ENCODE results near the gene ADAM17. TPM values are rescaled to one million over a fixed set of nuclear protein-coding genes. Genes with fewer than 3 reads are reported as not detected.

Gene ADAM17
- polyA plus RNA-seq (2011; rRNA removed) (33.0 and 33.1 TPM in 2 replicates), polyA plus RNA-seq (2017; fragmentation: RNase III; extraction: RNeasy Plus Mini Kit Qiagen cat#74134 plus additional on column Dnase treatment) (36.0 to 39.1 TPM (median 38.1 TPM) in 3 replicates), polyA minus RNA-seq (2011; rRNA and poly(A)+ RNA removed) (29.7 and 30.1 TPM in 2 replicates)
- 11.7 and 11.8 TPM in 2 replicates for polyA plus RNA-seq (2012; cell fraction: cytosol; rRNA removed)
- polyA plus RNA-seq (2012; cell fraction: nucleus; rRNA removed), result 17.7 and 21.0 TPM in 2 replicates

DNA sequence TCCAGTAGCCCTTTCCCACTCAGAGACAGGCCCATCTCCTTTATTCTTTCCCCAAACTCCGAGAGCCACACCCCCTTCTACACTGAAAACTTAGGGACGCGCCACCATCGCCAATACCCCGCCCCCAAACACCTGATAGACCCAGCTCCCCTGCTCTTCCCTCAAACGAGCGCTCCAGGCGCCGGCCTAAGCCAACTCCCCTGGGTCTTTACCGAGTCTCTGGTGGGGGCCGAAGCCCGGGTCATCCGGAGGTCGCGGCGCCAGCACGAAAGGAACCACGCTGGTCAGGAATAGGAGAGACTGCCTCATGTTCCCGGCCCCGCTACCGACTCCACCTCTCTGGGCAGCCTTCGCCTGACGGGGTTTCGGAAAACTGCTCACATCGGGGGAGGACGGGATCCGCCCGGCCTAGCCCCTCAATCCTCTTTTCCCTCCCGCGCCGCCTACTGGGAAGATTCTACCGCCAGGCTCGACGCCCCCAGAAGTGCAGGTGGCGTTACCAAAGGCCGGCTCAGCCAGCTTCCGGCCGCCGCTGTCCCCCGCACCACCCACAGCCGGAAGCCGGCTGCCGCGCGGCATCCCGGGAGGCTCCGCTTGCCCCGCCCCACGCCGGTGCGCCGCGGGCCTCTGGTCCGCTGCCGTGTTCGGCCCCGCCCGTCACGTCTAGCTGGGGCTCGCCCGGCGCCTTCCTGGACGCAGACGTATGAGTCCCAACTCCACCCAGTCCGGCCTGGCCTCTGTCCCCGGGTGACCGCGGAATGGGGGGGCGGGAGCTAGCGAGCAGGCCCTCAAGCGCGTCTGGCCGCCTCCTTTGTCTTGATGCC lies at the start of gene ADAM17:
TSS of gene ADAM17 (minus strand) at position 534 of the 824 bp plus-strand sequence. CDS start at position 309, 225 bp downstream.
- Histone ChIP-seq H3K27ac (peak within 1 kb of the TSS; percentile 95 to 98), H3K4me1 (peaks cover 56% of the 10 kb centered on the region), H3K4me3 (peak within 1 kb of the TSS; percentile 78), H3K4me2 (peak within 1 kb of the TSS; percentile 87), H3K9me3 (no peaks in the 10 kb centered on the region)
- FAIRE-seq (no peak), ATAC-seq (peak; percentile 90 to 92), DNase-seq (ENCODE audit: low read depth in 1 of 2, low spot score in 1 of 2) (peak; percentile 84 to 98)
- WGBS (ENCODE audit: missing lambda C conversion rate), result 2% methylated on average over 35 of the region's 73 CpGs
- POLR2A ChIA-PET, result interaction anchor here (0.8 to 3.2 kb wide), 28 partner anchors 9 to 431 kb away, joined by 3 to 54 read pairs (median 6); partner anchors contain the start of genes ITGB1BP1, TAF1B and YWHAQ
- CTCF ChIA-PET, result interaction anchor here (0.6 to 5.8 kb wide), 35 partner anchors 8 to 413 kb away, joined by 3 to 47 read pairs (median 4); partner anchors contain the start of gene YWHAQ
- TF ChIP-seq HOXB5 (CRISPR knock-in tag; IDR thresholded peaks at IDR 0.05) (peak; percentile 49; the same call in 1 of the 2 replicates), EHF (CRISPR knock-in tag; IDR thresholded peaks at IDR 0.05) (no peak), MYC (IDR thresholded peaks at IDR 0.05; ENCODE audit: borderline replicate concordance, low read length) (peak; percentile 89), HDAC2 (IDR thresholded peaks at IDR 0.05) (no peak), SREBF2 (IDR thresholded peaks at IDR 0.05) (no peak), PHF8 (IDR thresholded peaks at IDR 0.05; ENCODE audit: borderline replicate concordance, low read depth) (peak; percentile 75), SMC3 (IDR thresholded peaks at IDR 0.05) (peak; percentile 64), NPAS2 (CRISPR knock-in tag; IDR thresholded peaks at IDR 0.05; ENCODE audit: borderline replicate concordance) (no peak), GATA3 (IDR thresholded peaks at IDR 0.05; ENCODE audit: borderline replicate concordance) (peak; percentile 32; the same call in 1 of the 2 replicates), HOXA7 (CRISPR knock-in tag; IDR thresholded peaks at IDR 0.05) (peak; percentile 58; the same call in 1 of the 2 replicates), NR3C1 (IDR thresholded peaks at IDR 0.05) (no peak), CHD4 (IDR thresholded peaks at IDR 0.05; ENCODE audit: borderline replicate concordance) (no peak), JUN (IDR thresholded peaks at IDR 0.05) (peak; percentile 91 to 96), RFX5 (IDR thresholded peaks at IDR 0.05) (no peak), RNF2 (IDR thresholded peaks at IDR 0.05; ENCODE audit: borderline replicate concordance, low read depth) (no peak), MAZ (IDR thresholded peaks at IDR 0.05; ENCODE audit: borderline replicate concordance, low read depth, low read length) (peak; percentile 83; the same call in 1 of the 2 replicates), MAX (IDR thresholded peaks at IDR 0.05) (peak; percentile 91), CHD2 (IDR thresholded peaks at IDR 0.05; ENCODE audit: low read length, partially characterized antibody) (no peak), REST (IDR thresholded peaks at IDR 0.05) (0 out of 2 replicates have a peak, but pooled peaks have one; percentile 28), FOSL2 (IDR thresholded peaks at IDR 0.05) (no peak), FOSL2 (CRISPR knock-in tag; IDR thresholded peaks at IDR 0.05) (peak; percentile 21; the same call in 1 of the 2 replicates), CEBPB (IDR thresholded peaks at IDR 0.05) (no peak), POLR2A (IDR thresholded peaks at IDR 0.05; ENCODE audit: low read length) (peak; percentile 87), NFE2L2 (conservative IDR thresholded peaks at IDR 0.05; ENCODE audit: low read length) (no peak), FOXS1 (CRISPR knock-in tag; IDR thresholded peaks at IDR 0.05) (no peak), JUNB (IDR thresholded peaks at IDR 0.05) (no peak), HOXB13 (CRISPR knock-in tag; IDR thresholded peaks at IDR 0.05; ENCODE audit: low read depth) (no peak), ELK1 (IDR thresholded peaks at IDR 0.05; ENCODE audit: low read depth, low read length) (0 out of 2 replicates have a peak, but pooled peaks have one; percentile 41)
- TF ChIP-seq, protein P1, sequence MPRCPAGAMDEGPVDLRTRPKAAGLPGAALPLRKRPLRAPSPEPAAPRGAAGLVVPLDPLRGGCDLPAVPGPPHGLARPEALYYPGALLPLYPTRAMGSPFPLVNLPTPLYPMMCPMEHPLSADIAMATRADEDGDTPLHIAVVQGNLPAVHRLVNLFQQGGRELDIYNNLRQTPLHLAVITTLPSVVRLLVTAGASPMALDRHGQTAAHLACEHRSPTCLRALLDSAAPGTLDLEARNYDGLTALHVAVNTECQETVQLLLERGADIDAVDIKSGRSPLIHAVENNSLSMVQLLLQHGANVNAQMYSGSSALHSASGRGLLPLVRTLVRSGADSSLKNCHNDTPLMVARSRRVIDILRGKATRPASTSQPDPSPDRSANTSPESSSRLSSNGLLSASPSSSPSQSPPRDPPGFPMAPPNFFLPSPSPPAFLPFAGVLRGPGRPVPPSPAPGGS (IDR thresholded peaks at IDR 0.05), result peak; percentile 71; the same call in 2 of the 3 replicates
- TF ChIP-seq, protein P2, sequence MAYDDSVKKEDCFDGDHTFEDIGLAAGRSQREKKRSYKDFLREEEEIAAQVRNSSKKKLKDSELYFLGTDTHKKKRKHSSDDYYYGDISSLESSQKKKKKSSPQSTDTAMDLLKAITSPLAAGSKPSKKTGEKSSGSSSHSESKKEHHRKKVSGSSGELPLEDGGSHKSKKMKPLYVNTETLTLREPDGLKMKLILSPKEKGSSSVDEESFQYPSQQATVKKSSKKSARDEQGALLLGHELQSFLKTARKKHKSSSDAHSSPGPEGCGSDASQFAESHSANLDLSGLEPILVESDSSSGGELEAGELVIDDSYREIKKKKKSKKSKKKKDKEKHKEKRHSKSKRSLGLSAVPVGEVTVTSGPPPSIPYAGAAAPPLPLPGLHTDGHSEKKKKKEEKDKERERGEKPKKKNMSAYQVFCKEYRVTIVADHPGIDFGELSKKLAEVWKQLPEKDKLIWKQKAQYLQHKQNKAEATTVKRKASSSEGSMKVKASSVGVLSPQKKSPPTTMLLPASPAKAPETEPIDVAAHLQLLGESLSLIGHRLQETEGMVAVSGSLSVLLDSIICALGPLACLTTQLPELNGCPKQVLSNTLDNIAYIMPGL (CRISPR knock-in tag; IDR thresholded peaks at IDR 0.05; ENCODE audit: borderline replicate concordance), result 0 out of 2 replicates have a peak, but pooled peaks have one; percentile 9
- TF ChIP-seq, protein P3, sequence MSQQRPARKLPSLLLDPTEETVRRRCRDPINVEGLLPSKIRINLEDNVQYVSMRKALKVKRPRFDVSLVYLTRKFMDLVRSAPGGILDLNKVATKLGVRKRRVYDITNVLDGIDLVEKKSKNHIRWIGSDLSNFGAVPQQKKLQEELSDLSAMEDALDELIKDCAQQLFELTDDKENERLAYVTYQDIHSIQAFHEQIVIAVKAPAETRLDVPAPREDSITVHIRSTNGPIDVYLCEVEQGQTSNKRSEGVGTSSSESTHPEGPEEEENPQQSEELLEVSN (IDR thresholded peaks at IDR 0.05; ENCODE audit: borderline replicate concordance, low read depth), result peak; percentile 90
